SK-MEL-5 (cell line): ENCODE measurements around the gene PRDM12. TPM values are rescaled to one million over a fixed set of nuclear protein-coding genes. Genes with fewer than 3 reads are reported as not detected.
A peak's percentile ranks its signal among the peaks of the same experiment; 100 is the strongest.

Experiments
- DNase-seq: peaks from one replicate; pipeline ENCODE4 v3.0.0-alpha.2; 2016; ENCODE audit warnings: low read depth, low spot score
- in situ Hi-C: cut with HindIII; loops from 2 replicates; pipeline ENCODE4 v1.10.0; 2016; ENCODE audit warnings: low sequenced_read_pairs, high pct_unique_total_duplicates, low pct_unique_long_range_greater_than_20kb
- total RNA-seq: library from RNA; depleted of rRNA; stranded (reverse); fragments of >200 nt; shearing (Covaris generic); gene quantifications from 2 replicates; pipeline ENCODE4 v1.2.3, GENCODE V29; 2014

PRDM12 gene
- total RNA-seq, 1 experiment from 2014 or later, result not detected

DNA sequence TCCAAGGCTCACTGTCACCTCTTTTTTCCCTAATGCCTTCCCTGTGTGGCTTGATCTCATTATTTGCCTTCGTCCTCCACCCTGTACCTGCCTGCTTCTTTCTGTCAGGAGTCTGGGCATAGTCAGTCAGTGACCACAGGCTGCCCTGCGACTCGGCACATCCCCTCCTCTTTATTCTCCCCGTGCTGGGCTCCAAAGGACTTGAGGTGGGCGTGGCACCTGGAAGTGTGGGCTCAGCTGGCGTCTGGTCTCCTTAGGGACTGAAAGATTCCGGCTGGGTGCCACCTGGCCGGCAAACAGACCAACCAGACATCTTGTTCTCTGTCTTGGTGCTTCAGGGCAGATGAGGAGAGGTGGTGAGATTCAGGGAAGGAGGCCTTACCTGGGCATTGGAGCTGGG lies 29.6 kb upstream of the PRDM12 start:
- no peak for DNase-seq
- in situ Hi-C loops, result no loop called here

- DNase-seq, result no peak
- in situ Hi-C loops, result no loop called here
These were observed 29.1 kb upstream of the PRDM12 start for GRCh38 chr9:130635306-130635705.

DNA sequence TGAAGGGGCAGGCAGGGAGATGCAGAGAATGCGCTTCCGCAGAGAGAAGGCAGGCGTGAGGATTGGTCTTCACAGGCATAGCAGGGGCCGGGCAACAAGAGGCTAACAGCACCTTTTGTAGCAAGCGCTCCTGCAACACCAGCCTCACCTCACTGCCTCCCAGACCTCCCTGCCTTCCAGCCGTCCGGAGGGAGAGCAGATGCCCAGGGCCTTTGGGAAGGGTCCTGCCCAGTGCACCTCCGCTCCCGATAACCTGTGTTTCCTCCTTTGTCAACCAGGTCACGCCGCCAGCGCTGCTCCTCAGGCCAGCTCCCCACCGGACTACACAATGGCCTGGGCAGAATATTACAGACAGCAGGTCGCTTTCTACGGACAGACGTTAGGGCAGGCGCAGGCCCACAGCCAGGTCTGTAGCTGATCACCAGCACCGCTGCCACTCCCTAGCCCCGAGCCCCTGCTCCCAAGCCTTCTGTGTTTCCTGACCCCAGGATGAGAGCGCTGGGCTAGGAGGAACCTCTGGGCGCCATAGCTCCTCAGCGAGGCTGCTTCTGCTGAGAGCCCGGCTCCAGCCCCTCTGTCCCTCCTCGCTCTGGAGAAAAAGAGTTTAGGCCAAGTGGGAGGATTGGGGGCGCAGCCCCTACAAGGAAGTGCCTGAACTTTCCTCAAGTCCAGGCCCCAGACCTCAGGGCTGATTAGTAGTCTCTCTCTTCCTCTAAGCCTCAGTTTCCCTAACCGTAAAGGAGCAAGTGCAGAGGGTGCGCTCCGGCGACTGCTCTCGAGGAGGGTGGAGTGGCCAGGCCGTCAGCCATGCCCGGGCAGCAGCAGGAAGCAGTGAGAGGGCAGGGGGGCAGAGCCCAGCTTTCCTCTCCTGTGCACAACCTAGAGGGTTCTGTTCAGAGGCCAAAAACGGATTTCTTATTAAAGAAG lies 28.4 kb upstream of the PRDM12 start:
- no peak for DNase-seq
- in situ Hi-C loops, result no loop called here

DNA sequence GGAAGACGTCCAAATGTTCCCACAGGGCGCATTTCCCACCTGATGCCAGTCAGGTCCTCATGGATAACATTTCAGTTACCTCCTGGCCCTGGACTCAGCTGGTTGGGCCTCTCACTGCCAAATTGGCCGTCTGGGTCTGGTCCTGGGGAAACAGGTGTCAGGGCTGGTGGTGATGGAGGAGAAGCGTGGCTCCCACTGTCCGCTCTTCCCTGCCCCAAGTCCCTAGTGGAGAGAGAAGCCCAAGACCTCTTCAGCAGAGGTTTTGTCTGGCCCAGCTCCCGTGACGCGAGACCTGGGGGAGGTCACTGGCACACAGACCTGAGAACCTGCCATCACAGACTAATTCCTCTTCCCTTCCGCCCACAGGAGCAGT lies 27.8 kb upstream of the PRDM12 start:
- in situ Hi-C loops, result no loop called here
- no peak for DNase-seq

GRCh38 chr9:130638284-130639123 lies 25.9 kb upstream of the PRDM12 start:
- in situ Hi-C loops, result no loop called here
- no peak for DNase-seq

DNA sequence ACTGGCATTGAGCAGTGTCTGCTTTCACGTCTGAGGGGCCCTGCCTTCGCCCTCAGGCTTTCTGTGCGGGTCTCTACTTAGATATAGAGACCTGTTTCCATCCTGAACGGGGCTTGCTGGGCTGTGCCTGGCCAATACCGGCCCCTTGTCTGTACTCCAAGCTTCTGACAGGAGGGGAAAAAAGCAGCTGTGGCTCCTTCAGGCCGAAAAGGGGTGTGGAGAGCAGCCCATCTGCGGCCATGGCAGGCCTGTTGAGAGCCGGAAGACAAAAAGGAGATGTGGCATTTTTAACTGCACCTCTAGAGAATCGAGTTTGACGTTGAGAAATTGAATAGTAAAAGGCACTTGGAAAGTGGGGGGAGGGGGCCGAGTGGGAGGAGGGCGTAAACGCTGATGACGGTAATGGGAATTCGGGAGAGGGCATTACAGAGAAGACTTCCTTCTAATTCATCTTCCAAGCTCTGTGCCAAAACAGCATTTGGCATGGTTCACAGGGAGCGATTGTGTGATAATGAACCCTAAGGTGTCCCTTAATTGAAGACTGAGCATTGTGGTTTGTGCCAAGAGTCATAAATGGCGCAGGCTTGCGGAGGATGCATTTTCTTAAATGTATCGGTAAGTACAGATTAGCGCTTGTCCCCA lies 25.1 kb upstream of the PRDM12 start:
- no peak for DNase-seq
- in situ Hi-C loops, result no loop called here

DNA sequence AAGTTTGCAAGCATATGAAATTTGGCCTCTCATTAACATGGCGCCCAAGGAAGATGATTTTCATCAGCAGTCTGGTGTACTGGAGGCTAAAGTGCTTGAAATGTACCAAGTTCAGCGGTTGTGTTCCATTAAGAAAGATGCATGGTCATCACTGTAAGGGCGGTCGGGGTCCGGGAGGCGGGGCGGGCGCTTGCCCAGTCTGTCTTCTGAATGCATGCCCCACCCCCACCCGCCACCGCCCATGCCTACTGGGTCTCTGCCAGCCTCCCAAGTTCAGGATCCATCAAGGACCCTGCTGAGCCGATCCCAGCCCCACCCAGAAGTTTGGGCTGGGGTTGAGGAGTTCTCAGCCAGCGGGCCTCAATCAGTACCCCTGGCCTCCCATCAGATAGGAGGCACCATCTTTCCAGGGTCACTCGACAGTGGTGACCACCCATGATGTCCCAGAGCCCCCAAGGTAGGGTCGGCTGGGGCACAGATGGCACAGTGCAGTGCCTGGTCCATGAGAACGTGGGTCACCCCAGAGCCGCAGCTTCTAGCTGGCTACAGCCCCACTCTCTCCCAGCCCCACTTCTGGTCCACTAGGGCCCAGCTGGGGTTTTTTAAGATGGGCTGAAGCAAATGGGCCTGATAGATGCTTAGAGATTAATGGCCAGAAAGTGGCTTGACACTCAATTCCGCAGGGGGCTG lies 24.4 kb upstream of the PRDM12 start:
- DNase-seq, result no peak
- in situ Hi-C loops, result no loop called here

DNA sequence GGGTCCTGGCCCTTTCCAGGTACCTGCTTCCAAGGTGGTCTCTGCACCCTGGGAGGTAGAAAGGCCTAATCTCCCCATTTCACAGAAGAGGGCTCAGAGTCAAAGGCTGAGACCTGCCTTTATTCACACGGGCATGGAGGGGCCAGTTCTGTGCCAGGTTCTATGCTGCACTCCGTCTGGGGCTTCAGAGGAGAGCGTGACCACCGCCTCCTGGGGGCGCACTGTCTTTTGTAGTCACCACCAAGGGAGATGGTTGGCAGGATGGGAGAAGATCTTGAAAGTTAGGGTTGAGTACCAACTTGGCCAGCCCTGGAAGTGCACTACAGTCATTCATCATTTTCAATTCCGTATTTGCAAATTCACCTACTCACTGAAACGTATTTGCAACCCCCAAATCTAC lies 23.7 kb upstream of the PRDM12 start:
- in situ Hi-C loops, result no loop called here
- DNase-seq, result peak; percentile 42

DNA sequence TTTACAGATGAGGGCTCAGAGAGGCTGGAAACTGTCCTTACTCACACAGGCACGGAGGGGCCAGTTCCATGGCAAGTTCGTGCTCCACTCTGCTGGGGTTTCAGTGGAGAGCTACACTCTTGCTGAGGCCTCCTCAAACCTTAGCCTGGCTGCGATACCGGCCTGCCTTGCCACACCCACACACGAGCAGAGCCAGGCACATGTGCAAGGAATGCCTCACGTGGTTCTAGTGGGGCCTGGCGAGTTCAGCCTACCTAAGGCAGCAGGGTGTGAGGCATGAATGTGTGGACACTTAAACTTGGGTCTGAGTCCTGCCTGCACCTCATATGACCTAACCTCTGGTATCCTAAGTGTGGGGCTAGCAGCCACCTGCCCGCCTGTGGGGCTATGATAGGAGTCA lies 21.5 kb upstream of the PRDM12 start:
- no peak for DNase-seq
- in situ Hi-C loops, result no loop called here

- DNase-seq, result no peak
- in situ Hi-C loops, result no loop called here
These were observed 13.2 kb upstream of the PRDM12 start for GRCh38 chr9:130651221-130651620.

DNA sequence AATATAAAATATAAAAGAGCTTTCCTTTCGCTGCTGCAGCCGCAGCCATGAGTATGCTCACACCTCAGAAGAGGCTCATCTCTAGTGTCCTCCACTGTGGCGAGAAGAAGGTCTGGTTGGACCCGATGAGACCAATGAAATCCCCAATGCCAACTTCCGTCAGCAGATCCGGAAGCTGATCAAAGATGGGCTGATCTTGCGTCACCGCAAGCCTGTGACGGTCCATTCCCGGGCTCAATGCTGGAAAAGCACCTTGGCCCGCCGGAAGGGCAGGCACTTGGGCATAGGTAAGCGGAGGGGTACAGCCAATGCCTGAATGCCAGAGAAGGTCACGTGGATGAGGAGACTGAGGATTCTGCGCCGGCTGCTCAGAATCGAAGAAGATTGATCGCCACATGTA lies 12.6 kb upstream of the PRDM12 start:
- in situ Hi-C loops, result no loop called here
- no peak for DNase-seq

- in situ Hi-C loops, result no loop called here
- no peak for DNase-seq
These were observed 9.5 kb upstream of the PRDM12 start for GRCh38 chr9:130654879-130655278.

DNA sequence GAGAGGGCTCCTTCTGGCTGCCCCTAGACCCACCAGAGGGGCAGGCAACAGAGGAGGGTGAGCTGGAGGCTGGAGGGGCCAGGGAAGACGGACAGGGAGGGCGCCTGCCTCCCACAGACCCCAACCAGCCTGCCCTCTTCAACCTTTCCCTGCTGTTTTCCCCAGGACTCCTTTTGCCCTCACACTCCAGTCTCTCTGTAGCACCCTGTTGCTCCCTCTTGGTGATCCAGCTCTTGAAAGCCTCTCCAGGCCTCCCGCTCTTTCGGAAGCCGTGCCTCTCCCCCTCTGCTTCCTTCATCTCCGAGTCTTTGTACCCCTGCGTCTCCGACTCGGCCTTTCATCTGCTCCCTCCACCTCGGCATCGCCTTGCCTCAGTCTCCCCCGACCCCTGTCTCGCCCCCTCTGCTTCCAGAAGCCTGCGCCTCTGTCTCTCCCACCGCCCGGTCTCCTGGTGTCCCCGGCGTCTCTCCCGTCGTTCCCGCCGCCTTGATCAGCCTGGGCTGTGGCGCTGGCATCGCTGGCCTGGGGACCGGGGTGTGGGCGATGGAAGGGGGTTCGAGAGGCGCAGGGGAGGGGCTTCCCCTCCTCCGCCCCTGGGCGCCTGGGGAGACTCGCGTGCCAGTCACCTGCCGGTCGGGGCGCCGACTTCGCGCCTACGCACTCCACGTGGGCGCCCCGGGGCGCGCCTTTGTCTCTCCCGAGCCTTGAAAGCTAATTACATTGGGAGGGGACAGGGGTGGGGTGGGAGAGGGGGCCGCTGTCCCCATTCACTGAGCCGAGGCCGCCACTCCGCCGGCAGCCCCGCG lies 5.3 kb upstream of the PRDM12 start:
- DNase-seq, result no peak
- in situ Hi-C loops, result no loop called here

- in situ Hi-C loops, result no loop called here
- no peak for DNase-seq
These were observed 4.6 kb upstream of the PRDM12 start for GRCh38 chr9:130659699-130660248.

DNA sequence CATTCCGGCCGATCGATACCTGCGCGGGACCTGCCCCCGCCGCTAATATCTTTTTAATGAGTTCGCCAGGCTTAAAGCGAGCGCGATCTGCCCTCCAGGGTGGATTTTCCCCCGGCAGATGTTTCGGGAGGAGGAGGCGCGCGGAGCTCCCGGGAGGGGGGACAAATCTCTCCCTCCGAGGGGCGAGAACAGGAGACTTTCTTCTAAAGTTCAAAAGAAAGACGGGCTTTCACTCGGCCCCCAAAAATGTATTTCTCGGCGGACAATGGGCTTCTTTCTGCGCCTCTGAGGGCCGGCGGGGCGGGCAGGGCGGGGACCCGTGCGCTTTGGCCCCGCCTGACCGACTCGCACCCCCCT lies 4.1 kb upstream of the PRDM12 start:
- in situ Hi-C loops, result no loop called here
- DNase-seq, result no peak

GRCh38 chr9:130660683-130661450 lies 3.5 kb upstream of the PRDM12 start:
- DNase-seq, result no peak
- in situ Hi-C loops, result no loop called here
